Daoy (cell line): ENCODE data around the gene LILRA6. TPM values are rescaled to one million over a fixed set of nuclear protein-coding genes. Genes with fewer than 3 reads are reported as not detected.
A peak's percentile ranks its signal among the peaks of the same experiment; 100 is the strongest.
"Not testable (repeated sequence)": the region's sequence is repeated elsewhere in the genome, so short reads cannot be mapped to it uniquely, and the experiment has no call there.

Experiments
- DNase-seq: peaks from one replicate; pipeline ENCODE4 v3.0.0-alpha.2; 2015; ENCODE audit warnings: low read depth
- total RNA-seq: library from RNA; depleted of rRNA; stranded (reverse); fragments of >200 nt; shearing (Covaris generic); gene quantifications from 2 replicates; pipeline ENCODE4 v1.2.3, GENCODE V29; 2014

The LILRA6 gene
- total RNA-seq, 1 experiment from 2014 or later = not detected

- DNase-seq = peak; percentile 85
Observed at GRCh38 chr19:54231077-54231931, 11.3 kb downstream of the LILRA6 start.

DNA sequence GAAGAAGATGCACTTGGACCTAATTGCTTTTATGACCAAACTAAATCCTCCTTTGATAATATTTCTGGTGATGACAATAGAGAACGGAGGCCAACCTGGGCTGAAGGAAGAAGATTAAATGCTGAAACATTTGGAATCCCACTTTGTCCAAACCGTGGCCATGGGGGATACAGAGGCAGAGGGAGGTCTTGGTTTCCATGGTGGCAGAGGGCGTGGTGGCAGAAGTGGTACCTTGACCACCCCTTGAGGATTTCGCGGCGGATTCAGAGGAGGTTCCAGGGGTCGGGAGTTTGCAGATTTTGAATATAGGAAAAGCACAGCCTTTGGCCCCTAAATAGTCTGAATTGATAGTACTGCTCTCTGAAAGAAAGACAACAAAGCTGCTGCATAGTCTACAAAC is 12.6 kb downstream of the LILRA6 start:
- DNase-seq = no peak

GRCh38 chr19:54229146-54229545 is 13.4 kb downstream of the LILRA6 start:
- DNase-seq = no peak

DNA sequence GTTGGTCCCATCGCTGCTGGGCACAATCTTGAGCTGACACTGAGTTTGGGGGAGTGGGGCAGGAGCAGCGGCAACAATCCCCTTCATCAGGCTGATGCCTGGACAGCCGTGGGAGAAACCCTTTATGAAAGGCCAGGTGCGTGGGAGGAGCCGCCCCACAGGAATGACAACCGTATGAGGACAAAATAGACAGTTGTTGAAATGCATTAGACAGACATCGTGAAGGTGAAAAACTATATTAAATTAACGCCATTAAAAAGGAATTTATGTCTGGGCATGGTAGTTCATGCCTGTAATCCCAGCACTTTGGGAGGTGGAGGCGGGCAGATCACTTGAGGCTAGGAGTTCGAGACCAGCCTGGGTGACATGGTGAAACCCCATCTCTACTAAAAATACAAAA is 18.0 kb downstream of the LILRA6 start:
- not testable (repeated sequence) for DNase-seq

DNA sequence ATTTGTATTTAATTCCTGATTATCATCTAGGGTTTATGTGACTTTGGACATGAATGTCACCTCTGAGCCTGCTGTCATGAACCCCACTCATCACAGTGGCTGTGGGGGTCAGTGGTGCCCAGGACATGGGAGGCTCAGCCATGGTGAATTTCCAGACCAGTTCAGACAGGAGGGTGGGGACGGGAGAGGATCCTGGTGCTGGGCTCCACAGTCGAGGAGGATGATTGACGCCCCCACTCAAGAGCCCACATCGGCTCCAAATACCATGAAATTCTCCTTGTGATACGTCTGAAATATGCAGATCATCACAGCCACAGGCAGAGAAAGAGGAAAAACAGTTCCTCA is 18.7 kb downstream of the LILRA6 start:
- DNase-seq = not testable (repeated sequence)

DNA sequence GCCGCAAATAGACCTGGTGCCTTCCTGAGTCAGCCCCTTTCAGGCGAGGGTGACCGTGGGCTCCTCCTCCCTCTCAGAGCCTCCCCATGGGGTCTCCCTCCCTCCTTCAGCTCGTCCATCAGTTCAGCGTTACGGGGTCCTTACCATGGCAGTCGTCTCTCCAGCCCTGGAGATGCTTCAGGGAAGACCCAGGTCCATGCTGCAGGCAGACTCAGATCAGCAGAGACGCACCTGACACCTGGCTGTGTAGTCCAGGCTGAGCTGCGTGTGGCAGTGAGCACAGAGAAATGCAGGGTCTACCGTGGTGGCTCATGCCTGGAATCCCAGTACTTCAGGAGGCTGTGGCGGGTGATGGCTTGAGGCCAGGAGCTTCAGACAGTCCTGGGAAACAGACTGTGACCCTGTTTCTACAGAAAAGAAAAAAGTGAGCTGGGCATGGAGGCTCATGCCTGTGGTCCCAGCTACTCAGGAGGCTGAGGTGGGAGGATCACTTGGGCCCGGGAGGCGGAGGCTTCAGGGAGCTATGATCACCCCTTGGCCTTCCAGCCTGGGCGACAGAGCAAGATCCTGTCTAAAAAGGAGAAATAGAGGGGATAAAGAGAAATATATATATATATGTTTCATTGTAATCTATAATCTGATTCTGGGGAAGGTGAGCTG is 19.2 kb downstream of the LILRA6 start:
- DNase-seq = not testable (repeated sequence)

DNA sequence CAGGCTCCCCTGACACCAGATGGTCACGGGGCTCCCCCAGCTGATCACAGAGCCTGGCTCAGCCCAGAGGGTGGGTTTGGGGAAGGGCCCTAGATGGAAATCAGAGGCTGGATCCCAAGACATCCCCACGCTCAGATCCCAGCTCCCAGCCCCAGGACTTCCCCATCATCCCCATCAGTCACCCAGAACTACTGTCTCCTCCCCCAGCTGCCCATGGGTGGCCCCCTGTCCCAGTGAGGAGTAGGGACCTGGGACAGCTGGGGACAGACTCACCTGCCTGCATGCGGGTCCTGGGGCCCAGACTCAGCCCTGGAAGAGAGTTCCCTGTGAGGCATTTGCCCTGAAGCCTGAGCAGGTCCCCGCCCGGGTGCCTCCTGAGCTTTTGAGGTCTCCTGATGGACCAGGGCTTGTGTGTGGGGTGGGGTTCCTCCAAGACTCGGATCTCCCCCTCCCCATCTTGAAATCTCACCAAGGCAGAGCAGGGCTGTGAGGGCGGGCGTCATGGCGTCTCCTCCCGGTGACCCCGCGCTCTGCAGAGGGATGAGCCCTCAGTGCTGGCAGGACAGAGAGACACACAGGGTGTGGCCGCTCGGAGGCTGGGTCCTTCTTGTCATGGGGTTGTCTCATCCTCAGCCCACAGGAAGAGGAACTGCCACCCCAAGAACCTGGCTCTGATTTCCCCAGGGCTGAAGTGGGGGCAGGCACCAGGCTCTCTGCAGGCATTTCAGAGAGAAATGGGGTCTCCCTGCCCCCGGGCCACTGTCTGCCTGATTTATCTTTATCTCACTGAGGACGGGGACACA is 19.9 kb downstream of the LILRA6 start, which contains the start of gene LILRB3:
Gene LILRB3, minus strand, starts transcription at position 534 of the 803 bp plus-strand sequence. Its CDS starts 31 bp downstream, at position 503.
- DNase-seq = not testable (repeated sequence)

DNA sequence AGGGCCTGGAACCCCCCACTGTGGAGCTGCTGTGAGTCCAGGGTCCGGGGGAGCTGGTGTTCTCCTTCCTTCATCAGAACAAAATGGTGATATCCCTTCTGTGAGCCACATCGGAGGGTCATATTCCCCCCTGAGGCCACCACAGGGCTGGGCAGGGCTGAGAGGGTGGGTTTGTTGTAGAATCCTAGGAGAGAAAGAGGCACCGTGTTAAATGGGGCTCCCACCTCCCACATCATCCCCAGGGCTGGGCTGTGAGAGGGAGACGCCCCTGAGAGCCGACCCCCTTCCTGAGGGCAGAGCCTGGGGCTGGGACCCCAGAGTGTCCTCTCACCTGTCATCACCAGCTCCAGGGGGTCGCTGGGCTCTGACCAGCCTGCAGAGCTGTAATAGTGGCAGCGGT is 20.6 kb downstream of the LILRA6 start:
- not testable (repeated sequence) for DNase-seq

GRCh38 chr19:54219702-54220101 is 22.9 kb downstream of the LILRA6 start:
- DNase-seq = not testable (repeated sequence)

GRCh38 chr19:54218960-54219661 is 23.5 kb downstream of the LILRA6 start:
- DNase-seq = no peak

DNA sequence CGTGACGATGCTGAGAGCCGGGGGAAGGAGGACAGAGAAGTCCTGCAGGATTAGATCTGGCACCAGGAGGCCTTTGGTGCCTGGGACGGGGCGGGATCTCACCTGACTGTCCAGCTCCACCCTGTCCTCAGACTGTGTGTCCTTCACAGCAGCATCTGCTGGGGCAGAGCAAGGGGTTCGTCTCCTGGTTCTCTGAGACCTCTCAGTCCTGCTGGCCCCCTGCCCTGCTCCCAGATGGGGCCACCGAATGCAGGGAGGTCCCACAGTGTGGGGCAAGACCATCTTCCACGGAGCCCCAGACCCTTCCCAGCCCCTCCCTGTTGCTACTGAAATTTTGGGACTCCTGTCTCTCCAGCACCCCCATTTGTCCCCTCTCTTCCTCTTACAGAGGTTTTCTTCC is 24.3 kb downstream of the LILRA6 start:
- DNase-seq = no peak

- DNase-seq = not testable (repeated sequence)
Observed at GRCh38 chr19:54217517-54218247, 24.9 kb downstream of the LILRA6 start.

DNA sequence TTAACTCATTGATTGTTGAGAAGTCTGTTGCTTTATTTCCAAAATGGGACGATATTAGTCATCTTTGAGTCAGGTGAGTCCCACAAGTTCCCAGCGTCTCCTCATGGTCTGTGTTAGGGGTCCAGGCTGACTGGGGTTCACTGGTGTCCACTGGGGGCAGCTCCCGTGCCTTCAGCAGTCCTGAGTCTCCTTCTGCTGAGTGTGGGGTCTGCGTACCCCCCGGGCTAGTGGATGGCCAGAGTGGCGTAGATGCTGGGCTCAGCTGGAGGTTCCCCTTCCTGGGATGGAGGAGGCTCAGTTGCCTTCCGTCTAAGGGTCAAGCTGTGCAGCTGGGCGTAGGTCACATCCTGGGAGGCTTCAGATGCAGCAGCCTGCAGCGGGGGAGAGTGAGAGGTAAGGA is 25.7 kb downstream of the LILRA6 start:
- DNase-seq = no peak

- DNase-seq = not testable (repeated sequence)
Observed at GRCh38 chr19:54214734-54215133, 27.9 kb downstream of the LILRA6 start.

- not testable (repeated sequence) for DNase-seq
Observed at GRCh38 chr19:54214217-54214616, 28.4 kb downstream of the LILRA6 start.

- DNase-seq = no peak
Observed at GRCh38 chr19:54211235-54211634, 31.4 kb downstream of the LILRA6 start.

GRCh38 chr19:54209811-54210494 is 32.6 kb downstream of the LILRA6 start:
- DNase-seq = peak; percentile 98

DNA sequence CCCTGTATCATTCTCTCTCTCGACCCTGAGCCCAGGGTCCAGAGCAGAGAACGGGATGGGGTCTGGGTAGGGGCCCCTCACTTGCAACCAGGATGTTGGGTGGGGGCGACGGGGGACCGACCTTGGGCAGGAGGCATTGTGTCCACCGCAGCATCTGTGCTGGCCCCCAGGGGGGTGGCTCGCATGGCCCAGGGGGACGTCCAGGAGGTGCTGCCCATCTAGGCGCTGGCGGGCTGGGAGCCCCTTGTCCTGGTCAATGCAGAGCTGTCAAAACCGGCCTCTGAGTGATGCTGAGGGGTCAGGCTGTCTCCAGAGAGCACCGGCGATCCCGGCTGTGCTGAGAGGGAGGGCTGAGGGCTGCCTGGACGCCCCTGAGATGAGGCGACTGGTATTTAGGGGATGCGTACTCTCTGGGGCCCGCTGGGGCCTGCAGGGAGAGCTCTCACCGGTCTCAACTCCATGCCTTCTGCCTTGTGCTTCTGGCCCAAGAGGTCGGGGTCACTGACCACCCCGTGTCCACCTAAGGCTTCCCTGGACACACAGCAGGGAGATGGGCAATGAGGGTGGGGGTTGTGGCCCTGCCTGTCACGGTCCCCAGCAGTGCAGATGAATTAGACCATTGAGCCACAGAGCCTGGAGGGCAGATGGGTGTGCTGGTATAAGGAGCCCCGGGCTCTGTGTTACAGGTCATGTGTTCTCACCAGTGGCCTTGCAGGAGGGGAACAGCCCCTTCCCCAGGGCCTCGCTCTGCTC is 33.4 kb downstream of the LILRA6 start:
- DNase-seq = peak; percentile 50

GRCh38 chr19:54208784-54209057 is 33.9 kb downstream of the LILRA6 start:
- peak; percentile 49 for DNase-seq
